HG03342 (cell line): ENCODE results near the gene A1CF.

Experiments
- ATAC-seq: cut with Tn5 transposase; IDR thresholded peaks from one replicate; pipeline ENCODE4 v1.9.1; 2021; ENCODE audit warnings: mild to moderate bottlenecking, moderate library complexity; ENCODE audit not compliant: unreplicated experiment

A1CF gene

DNA sequence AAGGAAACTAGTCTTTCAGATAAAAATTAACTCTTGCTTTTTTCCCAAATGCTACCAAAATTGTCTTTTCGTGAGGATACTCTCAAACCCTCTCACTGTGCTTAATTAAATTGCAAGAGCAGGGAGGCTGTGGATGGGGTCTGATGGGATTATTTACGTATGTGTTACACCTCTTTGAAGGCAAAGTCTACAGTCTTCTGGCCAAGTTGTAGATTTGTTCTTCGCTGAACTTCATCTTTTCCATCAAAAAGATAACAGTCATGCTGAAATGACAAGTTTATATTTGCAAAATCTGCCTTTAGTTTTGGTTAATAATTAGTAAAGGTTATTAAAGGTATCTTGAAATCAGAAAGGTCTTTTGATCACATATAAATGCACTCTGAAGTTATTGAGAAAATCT, 22.7 kb downstream of the A1CF start:
- ATAC-seq, result no peak

DNA sequence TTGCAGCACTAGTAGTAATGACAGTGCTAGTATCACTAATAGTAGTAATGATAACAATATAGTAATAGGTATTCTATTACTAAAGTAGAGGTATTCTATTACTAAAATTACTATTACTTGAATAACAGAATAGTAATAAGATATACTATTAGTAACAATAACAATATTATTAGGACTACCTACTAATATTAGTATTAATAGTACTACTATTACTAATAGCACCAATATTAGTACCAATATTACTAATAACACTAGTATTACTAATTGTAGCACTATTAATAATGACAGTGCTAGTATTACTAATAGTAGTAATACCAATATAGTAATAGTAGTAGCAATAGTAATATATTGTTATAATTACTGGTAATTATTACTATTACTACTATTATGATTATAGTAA, 24.1 kb downstream of the A1CF start:
- no peak for ATAC-seq

- no peak for ATAC-seq
These were observed 27.8 kb downstream of the A1CF start for GRCh38 chr10:50857579-50857978.

GRCh38 chr10:50855461-50855860, 30.0 kb downstream of the A1CF start:
- no peak for ATAC-seq

- ATAC-seq, result no peak
These were observed 30.4 kb downstream of the A1CF start for GRCh38 chr10:50855015-50855414.

DNA sequence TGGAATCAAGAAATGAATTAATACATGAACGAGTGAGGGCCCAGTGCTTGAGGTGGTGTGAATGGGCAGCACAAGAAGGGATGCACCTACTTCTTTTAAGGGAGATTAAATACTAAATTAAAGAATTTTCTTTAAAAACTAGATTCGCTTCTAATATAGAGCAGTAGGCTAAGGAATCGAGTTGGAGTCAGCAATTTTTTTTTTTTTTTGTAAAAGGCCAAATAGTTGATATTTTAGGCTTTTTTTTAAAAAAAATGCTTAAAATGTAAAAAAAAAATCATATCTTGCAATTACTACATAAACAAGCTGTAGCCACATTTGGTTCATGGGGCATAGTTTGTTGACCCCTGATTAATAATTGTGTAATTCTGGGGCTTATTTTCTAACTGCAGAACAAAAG, 31.9 kb downstream of the A1CF start:
- no peak for ATAC-seq

GRCh38 chr10:50851884-50852671, 33.3 kb downstream of the A1CF start:
- no peak for ATAC-seq

GRCh38 chr10:50850578-50851230, 34.7 kb downstream of the A1CF start:
- ATAC-seq, result no peak

DNA sequence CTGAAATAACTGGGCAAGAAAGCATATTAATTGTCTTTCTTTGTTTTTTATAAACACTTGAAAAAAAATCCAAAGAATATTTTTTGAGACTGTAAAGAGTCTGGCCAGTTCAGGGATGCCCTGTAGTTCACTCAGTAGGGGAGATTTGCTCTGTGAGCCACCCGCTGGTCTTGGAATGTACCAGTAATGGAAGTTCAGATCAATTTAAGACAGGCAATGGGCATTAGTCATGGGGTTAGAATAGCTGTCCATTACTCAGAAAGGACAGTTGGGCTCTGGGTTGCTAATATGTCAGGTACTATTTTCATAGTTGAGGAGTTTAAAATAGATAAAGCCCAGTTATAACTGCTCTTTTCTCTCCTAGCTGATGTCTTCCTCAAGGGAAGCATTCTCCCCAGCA, 38.7 kb downstream of the A1CF start:
- no peak for ATAC-seq

DNA sequence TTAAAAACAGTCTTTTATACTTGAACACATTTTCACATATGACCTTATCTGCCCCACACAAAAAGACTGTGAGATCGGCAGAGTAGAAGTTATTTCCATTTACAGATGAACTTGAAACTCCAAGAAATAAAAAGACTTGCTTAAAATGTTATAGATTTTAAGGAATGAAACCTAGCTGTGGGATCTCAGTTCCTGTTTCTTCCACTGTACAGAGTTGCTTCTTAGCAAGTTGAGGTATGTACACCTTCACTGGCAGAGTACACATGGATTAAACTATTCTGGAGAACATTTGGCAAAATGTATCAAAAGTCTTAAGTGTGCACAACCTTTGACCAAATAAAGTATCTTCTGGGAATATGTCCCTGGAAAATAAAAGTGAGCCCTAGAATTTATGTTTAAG, 48.3 kb downstream of the A1CF start:
- ATAC-seq, result no peak

GRCh38 chr10:50832171-50832751, 53.2 kb downstream of the A1CF start:
- no peak for ATAC-seq

DNA sequence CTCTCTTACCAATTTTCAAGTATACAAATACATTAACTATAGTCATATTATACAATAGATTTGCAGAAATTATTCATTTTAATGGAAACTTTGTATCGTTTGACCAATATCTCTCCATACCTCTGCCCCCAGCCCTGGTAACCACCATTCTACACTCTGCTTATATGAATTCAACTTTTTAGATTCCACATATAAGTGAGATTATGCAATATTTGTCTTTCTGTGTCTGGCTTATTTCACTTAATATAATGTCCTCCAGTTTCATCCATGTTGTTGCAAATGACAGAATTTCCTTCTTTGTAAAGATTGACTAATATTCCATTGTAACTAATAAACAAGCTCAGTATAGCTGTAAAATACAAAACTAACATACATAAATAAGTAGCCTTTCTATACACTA, 55.4 kb downstream of the A1CF start:
- ATAC-seq, result no peak

GRCh38 chr10:50824782-50825181, 60.6 kb downstream of the A1CF start:
- no peak for ATAC-seq

DNA sequence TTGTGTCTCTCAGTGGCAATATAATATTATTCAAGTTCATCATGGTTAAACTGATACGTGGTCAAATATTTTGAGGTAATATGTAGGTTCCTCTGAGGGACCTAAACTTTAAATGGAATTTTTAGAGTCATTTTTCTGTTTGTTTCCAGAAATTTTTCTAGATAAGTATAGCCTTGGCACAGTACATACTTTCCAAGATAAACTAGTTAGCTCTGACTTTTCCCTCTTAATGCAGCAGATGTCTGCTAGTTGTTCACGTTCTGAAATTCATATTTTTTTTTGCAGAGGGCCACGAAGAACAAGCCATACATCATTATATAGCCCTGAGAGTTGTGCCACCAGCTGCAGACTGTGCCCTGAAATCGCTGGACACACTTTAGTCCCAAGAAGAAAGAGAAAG, 61.6 kb downstream of the A1CF start:
- ATAC-seq, result no peak

DNA sequence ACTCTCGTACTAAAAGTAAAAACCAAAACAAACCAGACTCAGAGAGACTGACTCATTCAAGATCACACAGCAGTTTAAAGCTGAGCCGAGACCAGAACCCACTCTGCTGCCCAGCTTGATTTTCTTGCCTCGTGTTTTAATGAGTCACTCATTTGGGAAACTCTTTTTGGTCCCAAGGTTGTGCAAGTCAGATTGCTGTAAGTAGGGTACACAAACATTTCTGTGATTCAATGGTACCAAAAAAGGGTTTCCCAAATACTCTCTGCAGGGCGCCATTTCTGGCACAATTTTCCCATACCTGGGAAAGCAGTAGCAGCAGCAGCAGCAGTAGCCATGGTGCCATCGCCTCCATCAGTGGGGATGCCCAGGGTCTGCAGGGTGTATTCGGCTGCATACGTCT, 75.8 kb downstream of the A1CF start:
- no peak for ATAC-seq

DNA sequence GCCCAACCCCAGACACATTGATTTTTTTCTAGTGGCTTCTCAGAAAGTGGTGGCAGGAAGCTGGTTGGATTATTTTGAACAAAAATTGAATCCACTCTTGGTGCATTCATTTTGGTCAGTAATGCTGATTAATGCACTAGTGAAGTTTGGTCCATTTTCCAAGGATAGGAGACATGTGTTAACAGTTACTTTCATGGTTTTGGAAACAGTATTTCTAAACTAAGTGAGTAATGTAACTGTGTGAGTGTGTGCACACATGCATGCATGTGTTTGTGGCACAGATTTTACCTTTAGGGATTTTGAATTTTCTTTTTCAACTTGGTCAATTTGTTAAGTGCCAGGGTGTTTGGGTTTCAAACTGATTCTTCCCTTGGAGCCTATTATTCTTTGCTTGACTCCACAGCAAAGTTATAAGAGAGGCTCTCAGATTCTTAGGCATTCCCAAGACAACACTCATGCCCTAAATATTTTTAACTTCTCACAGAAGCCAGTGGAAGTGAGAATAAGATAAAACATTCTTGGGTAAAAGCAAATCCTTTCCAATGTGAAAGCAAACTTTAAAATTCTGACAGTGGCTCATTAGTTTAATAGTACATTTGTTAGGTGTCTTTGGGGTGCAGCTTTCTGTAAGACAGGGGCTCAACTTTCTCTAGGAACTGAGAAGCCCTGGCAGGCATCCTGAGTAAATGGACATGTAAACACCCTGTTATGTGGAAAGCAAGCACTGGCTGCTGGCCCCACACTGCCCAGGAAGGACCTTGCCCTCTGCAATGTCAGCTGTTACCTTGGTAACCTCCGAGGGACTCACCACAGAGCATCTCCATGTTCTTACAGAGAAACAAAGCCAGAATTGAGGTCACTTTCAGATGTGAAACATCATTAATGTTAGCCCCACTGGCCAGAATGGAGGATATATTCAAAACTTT, 77.3 kb downstream of the A1CF start:
- ATAC-seq, result no peak

DNA sequence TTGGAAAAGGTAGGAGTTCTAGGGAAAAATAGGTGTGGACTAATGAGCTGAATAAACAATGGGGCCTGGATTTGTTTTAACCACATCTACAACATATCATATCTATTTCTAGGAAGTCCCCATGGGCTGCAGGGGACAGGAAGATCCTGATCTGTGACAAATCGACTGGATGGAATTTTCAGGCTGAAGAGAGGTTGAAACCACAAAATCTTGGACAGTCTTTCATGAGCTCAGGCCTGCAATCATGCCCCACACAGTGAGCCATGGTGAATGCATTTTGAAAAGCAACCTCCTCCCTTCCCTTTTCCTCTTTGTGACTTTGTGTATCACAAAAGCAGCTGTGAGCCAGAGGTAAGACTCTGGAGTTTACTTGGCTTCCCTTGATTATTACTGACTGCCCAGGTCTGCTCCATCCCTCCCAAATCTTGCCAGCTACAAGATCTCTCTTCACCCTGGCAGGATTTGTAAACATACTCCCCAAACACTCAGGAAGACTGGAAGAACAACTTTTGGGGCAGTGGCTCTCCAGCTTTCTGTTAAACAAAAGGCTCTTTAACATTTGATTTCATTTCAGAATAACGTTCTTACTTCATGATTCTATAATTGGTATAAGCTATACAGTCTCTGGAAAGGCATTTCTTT, 79.3 kb downstream of the A1CF start:
- no peak for ATAC-seq

- ATAC-seq, result no peak
These were observed 85.8 kb downstream of the A1CF start for GRCh38 chr10:50799595-50799994.

DNA sequence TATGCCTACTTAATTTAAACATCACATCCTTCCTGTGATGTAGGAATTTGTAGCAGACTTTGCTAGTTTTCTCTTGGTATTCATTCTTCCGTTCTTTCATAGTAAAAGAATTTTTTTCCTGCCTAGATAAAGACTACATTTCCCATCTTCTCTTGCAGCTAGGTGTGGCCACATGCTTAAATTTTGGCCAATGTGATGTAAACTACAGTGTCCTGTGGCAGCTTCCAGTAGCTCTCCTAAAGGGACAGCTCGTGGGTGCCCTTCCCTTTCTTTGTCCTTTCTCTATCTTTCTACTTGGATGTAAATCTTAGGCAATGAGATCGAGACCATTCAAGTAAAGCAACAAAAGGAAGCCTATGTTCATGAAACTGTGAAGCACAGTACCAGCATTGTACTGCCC, 87.1 kb downstream of the A1CF start:
- no peak for ATAC-seq

DNA sequence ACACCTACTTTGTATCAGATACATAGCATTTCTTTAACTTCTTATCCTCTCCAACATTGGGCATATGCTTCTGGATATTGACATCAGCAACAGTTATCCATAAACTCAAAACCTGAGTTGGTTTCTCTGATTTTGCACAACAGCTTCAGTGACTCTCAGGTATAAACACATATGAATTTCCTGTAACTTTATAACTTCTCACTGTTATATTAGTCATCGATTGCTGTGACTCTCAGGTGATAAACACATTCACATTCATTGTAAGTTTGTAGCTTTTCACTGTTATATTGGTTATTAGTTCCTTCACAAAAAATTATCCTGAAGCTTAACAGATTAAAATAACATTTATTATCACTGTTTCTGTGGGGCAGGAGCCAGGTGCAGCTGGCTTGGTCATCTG, 88.7 kb downstream of the A1CF start:
- no peak for ATAC-seq

GRCh38 chr10:50794490-50794889, 90.9 kb downstream of the A1CF start:
- ATAC-seq, result no peak
